ENCODE results near the gene DCUN1D2.
A peak's percentile ranks its signal among the peaks of the same experiment; 100 is the strongest.
"Not testable (repeated sequence)": the region's sequence is repeated elsewhere in the genome, so short reads cannot be mapped to it uniquely, and the experiment has no call there.

The DCUN1D2 gene

DNA sequence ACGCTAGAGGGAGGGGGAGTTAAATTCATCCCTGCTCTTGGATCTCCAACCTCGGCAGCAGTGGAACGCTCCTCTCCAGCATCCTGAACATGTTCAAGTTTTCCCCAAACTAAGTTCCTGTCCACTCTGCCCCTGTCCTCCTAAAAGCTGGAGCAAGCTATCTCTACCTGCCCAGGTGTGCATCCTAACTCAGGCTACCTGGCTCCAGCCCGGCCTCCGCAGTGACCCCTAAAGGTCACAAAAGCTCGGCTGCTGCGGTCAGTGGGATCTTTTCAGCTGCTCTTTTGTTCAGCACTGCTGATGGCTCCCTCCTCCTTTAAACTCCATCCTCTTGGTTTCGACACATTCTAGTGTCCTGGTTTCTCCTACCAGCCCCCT lies 1.4 kb downstream of the DCUN1D2 start:
- no peak for DNase-seq

GRCh38 chr13:113488283-113488682 lies 2.2 kb downstream of the DCUN1D2 start:
- DNase-seq = no peak

- DNase-seq = no peak
Observed at GRCh38 chr13:113486698-113487097, 3.8 kb downstream of the DCUN1D2 start.

DNA sequence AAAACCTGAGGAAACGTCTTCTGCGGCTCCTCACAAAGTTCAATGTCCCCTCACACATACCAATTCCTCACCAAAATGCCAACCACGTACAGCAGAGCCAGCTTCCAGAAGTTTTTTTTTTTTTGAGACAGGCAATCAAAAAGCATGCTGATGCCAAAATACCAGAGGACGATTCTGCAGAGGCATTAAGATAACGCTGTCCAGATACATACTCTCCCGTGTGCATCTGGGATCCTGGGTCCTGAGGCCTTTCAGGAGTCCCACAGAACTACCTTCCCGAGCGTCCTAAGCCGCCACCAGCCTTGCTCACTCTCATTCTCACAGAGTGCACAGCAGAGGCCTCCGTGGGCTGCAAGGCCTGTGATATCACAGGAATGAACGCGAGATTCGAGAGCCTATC lies 5.0 kb downstream of the DCUN1D2 start:
- DNase-seq = no peak

GRCh38 chr13:113483504-113484293 lies 6.8 kb downstream of the DCUN1D2 start:
- DNase-seq = peak; percentile 35

DNA sequence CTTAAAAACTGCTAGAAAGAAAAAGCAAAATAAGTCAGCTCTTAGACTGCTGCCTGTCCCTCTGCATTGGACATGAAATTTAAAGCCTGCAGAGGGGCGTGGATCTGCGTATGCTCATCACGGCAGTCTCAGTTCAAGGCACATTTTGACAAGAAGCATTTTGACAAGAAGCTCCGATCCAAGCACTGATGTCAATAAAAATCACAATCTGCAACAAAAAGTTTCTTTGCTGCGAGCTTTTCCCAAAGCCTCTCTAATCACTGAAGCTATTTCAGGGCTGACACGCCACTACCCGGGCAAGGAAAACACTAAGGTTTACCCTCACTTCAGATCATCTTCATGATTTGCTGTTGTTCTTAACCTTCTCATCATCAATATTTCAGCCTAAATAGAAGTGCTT lies 7.4 kb downstream of the DCUN1D2 start:
- no peak for DNase-seq

GRCh38 chr13:113479179-113479578 lies 11.3 kb downstream of the DCUN1D2 start:
- DNase-seq = no peak

DNA sequence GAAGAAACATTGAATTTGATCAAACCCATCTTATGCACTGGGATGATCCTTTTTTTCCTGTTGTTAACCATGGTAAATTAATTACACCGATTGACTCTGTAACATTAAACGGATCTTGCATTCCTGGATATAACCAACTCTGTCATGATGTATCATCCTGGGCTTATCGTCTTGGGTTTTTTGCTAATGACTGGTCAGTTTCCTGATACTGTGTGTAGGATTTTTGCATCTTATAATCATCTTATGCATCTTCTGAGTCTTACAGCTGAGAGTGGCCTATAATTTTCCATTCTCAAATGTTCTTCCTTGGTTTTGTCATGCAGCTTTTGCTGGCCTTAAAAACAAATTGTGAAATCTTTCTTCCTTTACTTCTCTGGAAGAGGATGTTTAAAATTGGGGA lies 12.8 kb downstream of the DCUN1D2 start:
- DNase-seq = no peak

DNA sequence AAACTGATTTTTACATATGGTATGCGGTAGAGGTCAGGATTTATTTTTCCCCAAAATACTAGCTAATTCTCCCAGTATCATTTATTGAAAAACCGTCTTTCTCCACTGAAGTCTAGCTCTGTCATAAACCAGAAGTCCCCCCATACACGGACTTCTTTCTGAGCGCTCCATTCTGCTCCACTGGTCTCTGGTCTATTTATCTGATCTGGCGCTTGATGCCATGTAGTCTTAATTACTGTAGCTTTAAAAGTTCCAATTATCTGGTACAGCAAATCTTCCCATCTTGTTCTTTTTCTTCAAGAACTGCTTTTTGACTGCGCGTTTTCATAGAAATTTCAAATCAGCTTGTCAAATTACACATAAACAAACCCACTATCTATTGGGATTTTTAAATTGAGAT lies 13.7 kb downstream of the DCUN1D2 start:
- no peak for DNase-seq

- no peak for DNase-seq
Observed at GRCh38 chr13:113475911-113476310, 14.6 kb downstream of the DCUN1D2 start.

DNA sequence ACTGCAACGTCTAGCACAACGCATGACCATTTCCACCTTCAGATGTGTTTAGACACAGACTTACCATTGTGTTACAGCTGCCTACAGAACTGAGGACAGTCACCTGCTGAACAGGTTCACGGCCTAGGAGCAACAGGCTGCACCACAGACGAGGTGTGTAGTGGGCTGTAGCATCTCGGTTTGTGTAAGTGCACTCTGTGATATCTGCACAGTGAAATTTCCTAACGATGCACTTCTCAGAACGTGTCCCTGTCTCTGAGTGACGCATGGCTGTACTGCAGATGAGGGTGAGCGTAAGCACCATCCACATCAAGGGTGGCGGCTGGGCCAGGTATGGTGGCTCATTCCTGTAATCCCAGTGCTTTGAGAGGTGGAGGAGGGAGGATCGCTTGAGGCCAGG lies 15.2 kb downstream of the DCUN1D2 start:
- no peak for DNase-seq

GRCh38 chr13:113474179-113474578 lies 16.3 kb downstream of the DCUN1D2 start:
- no peak for DNase-seq

DNA sequence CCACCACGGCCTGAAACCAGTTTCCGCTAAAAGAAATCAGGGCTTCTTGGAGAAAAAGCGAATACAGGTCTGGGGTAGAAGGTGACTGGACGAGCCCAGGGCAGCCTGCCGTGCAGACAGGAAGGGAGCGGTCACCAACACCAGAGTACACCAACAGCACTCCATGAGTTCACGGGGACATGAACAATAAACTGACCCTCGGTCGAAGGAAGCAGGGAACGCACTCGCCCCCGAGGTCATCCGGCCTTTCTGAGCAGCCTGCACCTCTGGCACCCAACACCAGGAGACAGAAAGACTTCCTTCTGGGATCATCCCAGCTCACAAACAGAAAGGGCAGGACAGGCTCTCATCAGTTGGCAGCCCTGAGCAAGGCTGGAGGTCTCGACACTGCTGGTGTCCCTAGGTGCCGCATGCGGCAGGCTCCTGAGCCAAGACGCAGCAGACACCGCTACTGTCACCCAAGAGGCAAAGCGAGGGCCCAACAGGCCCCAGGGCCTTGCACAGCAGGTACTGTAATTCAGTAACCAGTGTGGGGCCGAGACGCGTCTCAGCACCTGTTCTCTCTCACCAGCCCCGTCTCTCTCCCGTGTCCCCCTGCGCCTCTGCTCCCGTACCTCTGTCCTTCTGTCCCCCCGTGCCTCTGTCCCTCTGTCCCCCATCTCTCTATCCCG lies 18.0 kb downstream of the DCUN1D2 start:
- no peak for DNase-seq

DNA sequence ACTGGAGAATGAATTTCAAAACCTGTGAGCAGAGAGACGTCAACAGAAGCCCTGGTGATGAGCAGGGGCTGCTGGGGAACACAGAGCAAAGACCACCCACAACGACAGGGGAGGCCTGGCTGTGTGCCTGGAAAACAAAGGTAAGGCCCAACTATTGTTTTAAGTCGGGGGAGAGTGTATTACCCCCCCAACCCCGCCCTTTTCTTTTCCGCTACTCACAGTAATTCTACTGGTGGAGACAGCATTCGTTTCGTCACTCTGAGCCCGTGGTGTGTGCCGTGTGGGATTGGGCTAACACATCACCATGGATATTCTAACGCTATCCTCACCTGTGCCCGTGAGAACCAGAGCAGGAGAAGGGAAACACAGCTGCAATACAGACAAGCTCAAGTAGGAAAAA lies 18.7 kb downstream of the DCUN1D2 start:
- DNase-seq = no peak

DNA sequence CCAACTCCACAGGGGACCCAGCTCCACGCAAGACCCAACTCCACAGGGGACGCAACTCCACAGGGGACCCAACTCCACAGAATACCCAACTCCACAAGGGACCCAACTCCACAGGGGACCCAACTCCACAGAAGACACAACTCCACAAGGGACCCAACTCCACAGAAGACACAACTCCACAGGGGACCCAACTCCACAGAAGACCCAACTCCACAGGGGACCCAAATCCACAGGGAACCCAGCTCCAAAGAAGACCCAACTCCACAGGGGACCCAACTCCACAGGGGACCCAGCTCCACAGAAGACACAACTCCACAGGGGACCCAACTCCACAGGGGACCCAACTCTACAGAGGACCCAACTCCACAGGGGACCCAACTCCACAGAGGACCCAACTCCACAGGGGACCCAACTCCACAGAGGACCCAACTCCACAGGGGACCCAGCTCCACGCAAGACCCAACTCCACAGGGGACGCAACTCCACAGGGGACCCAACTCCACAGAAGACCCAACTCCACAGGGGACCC lies 19.8 kb downstream of the DCUN1D2 start:
- DNase-seq = not testable (repeated sequence)

DNA sequence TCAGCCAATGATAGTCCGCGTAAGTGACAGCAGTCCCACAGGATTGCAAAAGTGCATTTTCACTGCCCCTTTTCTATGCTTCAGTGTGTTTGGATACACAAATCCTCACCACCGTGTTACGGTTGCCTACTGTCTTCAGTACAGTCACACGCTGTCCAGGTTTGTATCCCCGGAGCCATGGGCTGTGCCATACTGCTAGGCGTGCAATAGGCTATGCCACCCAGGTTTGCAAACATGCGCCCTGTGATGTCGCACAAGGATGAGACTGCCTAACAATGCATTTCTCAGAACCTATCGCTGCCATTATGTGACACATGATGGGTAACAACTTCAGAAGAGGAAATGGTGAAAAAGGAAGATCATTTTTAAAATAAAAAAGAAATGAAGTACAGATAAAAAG lies 20.4 kb downstream of the DCUN1D2 start:
- no peak for DNase-seq

DNA sequence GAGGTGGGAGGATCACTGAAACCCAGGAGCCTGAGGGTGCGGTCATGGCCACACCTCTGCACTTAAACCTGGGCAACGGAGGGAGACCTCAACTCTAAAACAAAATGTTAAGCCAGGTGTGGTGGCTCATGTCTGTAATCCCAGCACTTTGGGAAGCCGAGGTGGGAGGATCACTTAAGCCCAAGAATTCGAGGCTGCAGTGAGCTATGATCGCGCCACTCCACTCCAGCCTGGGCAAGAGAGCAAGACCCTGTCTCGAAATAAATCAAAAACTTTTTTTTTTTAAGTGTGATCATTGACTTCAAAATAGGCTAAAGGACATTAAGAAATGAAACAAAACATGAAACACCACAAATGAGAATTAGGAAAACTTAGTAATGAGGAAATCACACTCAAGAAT lies 20.9 kb downstream of the DCUN1D2 start:
- no peak for DNase-seq

DNA sequence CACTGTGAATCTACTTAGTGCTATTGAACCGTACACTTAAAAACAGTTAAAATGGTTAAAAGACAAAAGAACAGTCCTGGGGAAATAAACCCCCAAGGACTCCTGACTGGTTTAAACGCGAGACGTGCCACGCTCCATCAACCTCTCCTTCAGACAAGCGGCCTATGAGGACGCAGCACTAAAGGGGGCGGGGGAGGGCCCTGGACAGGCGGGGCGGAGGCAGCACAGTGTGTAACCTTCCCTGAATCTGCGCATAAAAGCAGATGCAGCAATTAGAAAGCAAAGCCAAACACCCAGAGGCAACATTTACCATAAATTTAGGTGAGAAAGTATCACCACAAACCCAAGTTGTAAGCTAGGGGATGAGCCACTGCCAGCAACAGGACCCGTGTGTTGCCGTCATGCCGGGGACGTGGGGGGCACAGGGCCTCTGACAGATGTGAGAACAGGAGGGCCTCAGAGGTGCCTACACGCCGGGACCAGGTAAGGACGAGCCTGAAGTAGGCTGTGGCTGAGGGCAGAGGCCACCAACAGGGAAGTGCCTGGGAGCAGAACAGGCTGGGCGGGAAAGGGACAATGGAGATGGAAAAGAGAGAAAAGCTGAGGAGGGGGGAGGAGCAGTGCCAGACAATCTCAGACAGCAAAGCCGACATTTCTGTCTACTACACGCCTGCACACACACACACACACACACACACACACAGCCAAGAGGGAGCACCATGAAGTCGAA lies 21.9 kb downstream of the DCUN1D2 start:
- DNase-seq = no peak

GRCh38 chr13:113468029-113468428 lies 22.5 kb downstream of the DCUN1D2 start:
- DNase-seq = no peak

- no peak for DNase-seq
Observed at GRCh38 chr13:113466383-113466782, 24.1 kb downstream of the DCUN1D2 start.

DNA sequence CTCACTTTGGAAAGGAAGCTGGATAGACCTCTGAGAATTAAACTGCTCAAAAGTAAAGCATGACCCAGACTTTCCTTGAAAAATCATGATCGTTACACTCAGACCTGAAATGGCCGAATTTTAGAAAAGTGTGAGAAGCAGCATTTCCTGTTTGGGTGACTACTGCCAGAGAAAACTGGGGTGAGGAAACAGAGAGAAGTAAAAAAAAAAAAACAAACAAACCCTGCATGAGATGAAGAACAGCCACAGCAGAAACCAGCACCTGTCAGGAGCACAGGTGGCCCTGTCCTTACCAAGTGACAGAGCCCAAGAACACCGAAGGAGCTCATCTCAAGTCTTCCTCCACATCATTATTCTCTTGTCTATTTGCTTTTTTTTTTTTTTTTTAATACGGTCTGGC lies 25.2 kb downstream of the DCUN1D2 start:
- no peak for DNase-seq

GRCh38 chr13:113464476-113464875 lies 26.0 kb downstream of the DCUN1D2 start:
- DNase-seq = no peak

DNA sequence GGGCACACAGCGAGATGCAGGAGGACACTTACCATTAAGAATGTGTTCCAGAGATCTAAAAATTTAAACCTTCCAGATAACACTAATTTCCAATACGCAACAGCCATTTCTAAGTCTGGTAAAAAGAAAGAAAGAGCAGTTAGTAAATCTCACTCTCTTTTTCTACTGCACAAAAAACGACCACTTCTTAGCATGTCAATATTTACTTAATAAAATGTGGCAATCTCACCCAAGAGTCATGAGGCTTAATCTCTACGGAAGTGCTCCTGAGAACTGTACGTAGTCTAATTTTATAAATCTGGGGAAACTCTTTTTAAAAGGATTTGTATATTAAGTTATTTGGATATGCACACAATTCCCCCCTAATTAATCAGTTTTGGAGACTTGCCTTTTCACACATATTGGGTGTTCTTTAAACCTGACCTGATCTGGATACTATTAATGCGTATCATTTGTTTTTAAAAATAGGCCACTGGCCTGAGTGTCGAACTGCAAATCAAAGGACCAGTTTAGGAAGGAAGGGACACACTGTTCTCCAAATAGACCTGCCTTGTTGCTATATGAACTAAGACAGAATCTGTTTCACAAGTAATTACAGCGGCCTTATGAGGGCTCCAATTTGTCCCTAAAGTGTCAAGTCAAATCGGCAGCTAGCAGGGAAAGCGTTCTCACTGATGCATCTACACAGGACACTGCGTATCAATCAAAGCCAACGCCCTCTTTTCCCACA lies 29.3 kb downstream of the DCUN1D2 start:
- DNase-seq = no peak

Measured in midbrain (tissue), 1 donor.